K562 (cell line): ENCODE data around the gene GLRX2. TPM values are rescaled to one million over a fixed set of nuclear protein-coding genes. Genes with fewer than 3 reads are reported as not detected.

Experiments used
- ATF7 ChIP-seq: fragments of 450-650 bp; IDR thresholded peaks from 2 replicates; pipeline ENCODE4 v1.7.1; 2014; ENCODE audit warnings: mild to moderate bottlenecking, moderate library complexity
- CTBP1 ChIP-seq: fragments of 450-650 bp; IDR thresholded peaks from 2 replicates; pipeline ENCODE4 v1.6.1; 2016; ENCODE audit warnings: borderline replicate concordance
- DIDO1 ChIP-seq: fragments of 450-650 bp; IDR thresholded peaks from 2 replicates; pipeline ENCODE4 v1.6.1; 2016; ENCODE audit warnings: low read depth, missing biosample characterization, missing genetic modification characterization
- DLX4 ChIP-seq: fragments of 250-450 bp; sonication (Bioruptor Pico); IDR thresholded peaks from 2 replicates; pipeline ENCODE4 v1.6.1; 2021; ENCODE audit warnings: mild to moderate bottlenecking
- E2F6 ChIP-seq, 2 experiments: IDR thresholded peaks; 2 replicates each; pipeline ENCODE4 v1.6.1; 2011; ENCODE audit warnings: borderline replicate concordance in 1 of 2, control low read depth in 1 of 2, low read depth in 1 of 2, low read length in 1 of 2, mild to moderate bottlenecking in 1 of 2, mixed read lengths in 1 of 2, moderate library complexity in 1 of 2; ENCODE audit not compliant: insufficient read depth in 1 of 2, insufficient read length in 1 of 2, poor library complexity in 1 of 2, severe bottlenecking in 1 of 2; ENCODE audit errors: extremely low read depth in 1 of 2
- FIP1L1 ChIP-seq: fragments of 200-400 bp; formaldehyde crosslinking; IDR thresholded peaks from 2 replicates; pipeline ENCODE4 v1.6.1; 2018; ENCODE audit warnings: mild to moderate bottlenecking, low read depth, low read length; ENCODE audit not compliant: poor library complexity, severe bottlenecking
- FOXJ3 ChIP-seq: sonication (generic); formaldehyde crosslinking; IDR thresholded peaks from 2 replicates; pipeline ENCODE4 v1.4.0; 2020; ENCODE audit warnings: mild to moderate bottlenecking, missing genetic modification reagents
- GABPA ChIP-seq: fragments of 200-800 bp; sonication (Bioruptor generic); conservative IDR thresholded peaks from 2 replicates; pipeline ENCODE4 v1.6.1; 2016; ENCODE audit warnings: low read depth, missing genetic modification characterization, missing compliant biosample characterization
- HES1 ChIP-seq: fragments of 450-650 bp; IDR thresholded peaks from 2 replicates; pipeline ENCODE4 v1.6.1; 2016; ENCODE audit warnings: low read depth, mild to moderate bottlenecking, moderate library complexity
- HNRNPK ChIP-seq: fragments of 200-400 bp; formaldehyde crosslinking; IDR thresholded peaks from one replicate; pipeline ENCODE4 v1.6.1; 2018; ENCODE audit warnings: mild to moderate bottlenecking, low read depth, low read length; ENCODE audit not compliant: poor library complexity, severe bottlenecking
- KLF13 ChIP-seq: fragments of 450-650 bp; IDR thresholded peaks from 2 replicates; pipeline ENCODE4 v1.6.1; 2016; ENCODE audit warnings: missing genetic modification characterization, low read depth, mild to moderate bottlenecking, missing compliant biosample characterization, moderate library complexity, borderline replicate concordance
- LEF1 ChIP-seq: fragments of 450-650 bp; IDR thresholded peaks from 2 replicates; pipeline ENCODE4 v1.6.1; 2016; ENCODE audit warnings: mild to moderate bottlenecking
- MTA1 ChIP-seq: fragments of 450-650 bp; IDR thresholded peaks from 2 replicates; pipeline ENCODE4 v1.6.1; 2017; ENCODE audit warnings: borderline replicate concordance
- NRF1 ChIP-seq, 2 experiments: fragments of 450-650 bp; IDR thresholded peaks in 1 of 2; conservative IDR thresholded peaks in 1 of 2; 2 replicates each; pipeline ENCODE4 v1.6.1; 2014; ENCODE audit warnings: mild to moderate bottlenecking in 2 of 2
- POLR2A ChIP-seq: fragments of 450-650 bp; conservative IDR thresholded peaks from 2 replicates; pipeline ENCODE4 v1.6.1; 2016
- POLR2AphosphoS5 ChIP-seq: IDR thresholded peaks from 2 replicates; pipeline ENCODE4 v1.6.1; 2011; ENCODE audit warnings: mild to moderate bottlenecking, low read depth, low read length, moderate library complexity; ENCODE audit not compliant: control insufficient read depth, insufficient read depth
- PRPF4 ChIP-seq: fragments of 200-400 bp; formaldehyde crosslinking; IDR thresholded peaks from one replicate; pipeline ENCODE4 v1.6.1; 2017; ENCODE audit warnings: low read length, low read depth, mild to moderate bottlenecking; ENCODE audit not compliant: insufficient read depth, poor library complexity, severe bottlenecking
- RBM34 ChIP-seq: fragments of 200-400 bp; formaldehyde crosslinking; IDR thresholded peaks from 2 replicates; pipeline ENCODE4 v1.6.1; 2018; ENCODE audit warnings: low read length, borderline replicate concordance; ENCODE audit not compliant: insufficient read depth
- SETDB1 ChIP-seq: IDR thresholded peaks from one replicate; pipeline ENCODE4 v1.6.1; 2012; ENCODE audit warnings: low read length, control low read depth, inconsistent platforms
- SMARCA5 ChIP-seq: fragments of 450-650 bp; IDR thresholded peaks from 2 replicates; pipeline ENCODE4 v1.6.1; 2016
- SPI1 ChIP-seq: IDR thresholded peaks from 2 replicates; pipeline ENCODE4 v1.6.1; 2011; ENCODE audit warnings: low read depth, low read length, control low read depth, borderline replicate concordance
- TAF1 ChIP-seq: IDR thresholded peaks from 2 replicates; pipeline ENCODE4 v1.6.1; 2011; ENCODE audit warnings: mild to moderate bottlenecking, low read length, moderate library complexity; ENCODE audit not compliant: insufficient read depth, control insufficient read depth, severe bottlenecking; ENCODE audit errors: extremely low read depth
- TEAD2 ChIP-seq: fragments of 450-650 bp; IDR thresholded peaks from 2 replicates; pipeline ENCODE4 v1.6.1; 2016; ENCODE audit warnings: missing genetic modification characterization, control low read depth, missing compliant biosample characterization
- ZC3H11A ChIP-seq: IDR thresholded peaks from 2 replicates; pipeline ENCODE4 v1.6.1; 2012; ENCODE audit warnings: low read depth, low read length, improper control_type of control experiment
- ZNF316 ChIP-seq: fragments of 450-650 bp; IDR thresholded peaks from 2 replicates; pipeline ENCODE4 v1.6.1; 2016
- ZNF644 ChIP-seq: fragments of 200-800 bp; sonication (Bioruptor generic); IDR thresholded peaks from 2 replicates; pipeline ENCODE4 v1.6.1; 2016; ENCODE audit warnings: low read depth, missing genetic modification characterization, missing compliant biosample characterization
- ZNF778 ChIP-seq: fragments of 450-650 bp; formaldehyde crosslinking; IDR thresholded peaks from 2 replicates; pipeline ENCODE4 v1.4.0; 2020; ENCODE audit warnings: mild to moderate bottlenecking, moderate library complexity
- polyA plus RNA-seq, 8 experiments: library from polyadenylated mRNA; depleted of rRNA in 4 of 8; stranded (reverse) in 5 of 8; unstranded in 3 of 8; fragments of >200 nt; fragmentation: Nextera tagmentation in 2 of 8; fragmentation: Illumina TruSeq in 1 of 8; extraction: Ambion mirVana in 2 of 8; extraction: Trizol in 1 of 8; gene quantifications; 2 replicates each; pipeline versions ENCODE4 v1.2.1 to v1.2.3, GENCODE V29; 2011 to 2014; ENCODE audit warnings: inconsistent platforms in 1 of 8, missing spikeins in 1 of 8
- total RNA-seq, 7 experiments: library from RNA; depleted of rRNA in 6 of 7; stranded (reverse); fragments of >200 nt in 6 of 7; fragmentation: Illumina TruSeq in 2 of 7; extraction: Trizol in 2 of 7; gene quantifications; 2 replicates each; pipeline versions ENCODE4 v1.2.1 to v1.2.3, GENCODE V29; 2011 to 2021; ENCODE audit warnings: low replicate concordance in 1 of 7

GLRX2 gene
- total and polyA plus RNA-seq, 9 of the 15 experiments (the other 6 are each of a cell fraction or from before 2014, with no cell fraction given): 13.3 to 82.6 (median 55.1) TPM

GRCh38 chr1:193104502-193104906 is 710 bp downstream of the GLRX2 start (continued):
- TF ChIP-seq MTA1 (no peak), POLR2A (no peak), KLF13 (tag) (no peak), ZC3H11A (no peak), ZNF644 (tag) (no peak), SETDB1 (no peak), SMARCA5 (no peak), RBM34 (no peak), FIP1L1 (no peak), DLX4 (CRISPR knock-in tag) (no peak), PRPF4 (no peak), NRF1 (conservative IDR thresholded peaks at IDR 0.05 in 1 of 2, IDR thresholded peaks at IDR 0.05 in 1 of 2) (peak; percentile 82 to 86), TAF1 (peak; percentile 21), HNRNPK (no peak), GABPA (tag) (no peak), HES1 (no peak), TEAD2 (no peak), ZNF778 (no peak), ATF7 (no peak; the same call in 1 of the 2 replicates), E2F6 (IDR thresholded peaks at IDR 0.05; ENCODE audit: borderline replicate concordance in 1 of 2, extremely low read depth in 1 of 2, insufficient read depth in 1 of 2, insufficient read length in 1 of 2, low read depth in 1 of 2, low read length in 1 of 2, poor library complexity in 1 of 2, severe bottlenecking in 1 of 2) (peak in 1 of 2 experiments; percentile 38), FOXJ3 (CRISPR knock-in tag) (no peak), DIDO1 (no peak), POLR2AphosphoS5 (no peak), CTBP1 (peak; percentile 9; the same call in 1 of the 2 replicates), LEF1 (no peak), ZNF316 (no peak), SPI1 (peak; percentile 80)
